ENCODE measurements around the gene ABCD4.
"Not testable (repeated sequence)": the region's sequence is repeated elsewhere in the genome, so short reads cannot be mapped to it uniquely, and the experiment has no call there.

Gene ABCD4

GRCh38 chr14:74302634-74303569 is at the start of gene ABCD4:
TSS of gene ABCD4 (minus strand) at chr14:74302934. CDS start at chr14:74302912, 22 bp downstream.
- peak; percentile 97 for DNase-seq

GRCh38 chr14:74350928-74351323 is 48.2 kb upstream of the ABCD4 start:
- DNase-seq, result no peak

GRCh38 chr14:74350211-74350927 is 47.6 kb upstream of the ABCD4 start:
- DNase-seq, result peak; percentile 12

- no peak for DNase-seq
These were observed 47.0 kb upstream of the ABCD4 start for GRCh38 chr14:74349757-74350156.

DNA sequence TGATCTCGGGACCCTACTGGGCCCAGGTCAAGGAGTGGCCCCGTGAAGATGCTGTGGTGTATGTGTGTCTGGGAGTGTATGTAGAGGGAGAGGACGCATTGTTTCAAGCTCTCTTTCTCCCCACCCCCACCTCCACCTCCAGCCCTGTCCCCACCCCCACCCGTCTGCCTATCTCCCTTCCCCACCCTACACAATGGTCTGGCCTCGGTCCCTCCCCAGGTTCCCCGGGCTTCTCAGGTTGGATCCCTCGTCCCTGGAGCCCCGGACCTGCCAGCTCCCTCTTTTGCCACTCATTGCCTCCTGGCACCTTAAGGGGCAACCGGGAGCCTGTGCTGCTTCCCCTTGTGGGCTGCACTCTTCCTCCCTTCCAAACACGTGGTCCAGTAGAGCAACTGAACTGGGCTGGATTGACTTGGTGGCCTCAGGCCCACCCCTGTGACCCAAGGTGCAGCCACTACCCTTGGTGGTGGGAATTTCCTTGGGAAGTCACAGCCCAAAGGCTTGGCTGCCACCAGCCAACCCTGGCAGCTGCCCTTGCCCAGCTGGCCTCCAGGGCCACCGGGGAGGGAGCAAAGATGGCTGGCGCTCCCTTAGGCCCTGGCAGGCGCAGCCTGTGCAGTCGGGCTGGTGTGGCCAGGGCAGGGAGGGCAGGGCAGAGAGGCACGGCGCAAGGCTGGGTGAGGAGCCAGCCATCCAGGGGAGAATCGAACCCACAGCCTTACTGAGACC is 46.2 kb upstream of the ABCD4 start:
- DNase-seq, result no peak

GRCh38 chr14:74348241-74348734 is 45.6 kb upstream of the ABCD4 start, which contains the start of gene VRTN:
TSS of gene VRTN (plus strand) at chr14:74348471. CDS start at chr14:74356784, 8,313 bp downstream.
- no peak for DNase-seq

- no peak for DNase-seq
These were observed 45.0 kb upstream of the ABCD4 start for GRCh38 chr14:74347795-74348100.

GRCh38 chr14:74347097-74347794 is 44.5 kb upstream of the ABCD4 start:
- DNase-seq, result no peak

- DNase-seq, result peak; percentile 8
These were observed 43.6 kb upstream of the ABCD4 start for GRCh38 chr14:74346341-74346740.

- DNase-seq, result no peak
These were observed 31.2 kb upstream of the ABCD4 start for GRCh38 chr14:74333909-74334308.

- DNase-seq, result not testable (repeated sequence)
These were observed 27.3 kb upstream of the ABCD4 start for GRCh38 chr14:74329950-74330552.

DNA sequence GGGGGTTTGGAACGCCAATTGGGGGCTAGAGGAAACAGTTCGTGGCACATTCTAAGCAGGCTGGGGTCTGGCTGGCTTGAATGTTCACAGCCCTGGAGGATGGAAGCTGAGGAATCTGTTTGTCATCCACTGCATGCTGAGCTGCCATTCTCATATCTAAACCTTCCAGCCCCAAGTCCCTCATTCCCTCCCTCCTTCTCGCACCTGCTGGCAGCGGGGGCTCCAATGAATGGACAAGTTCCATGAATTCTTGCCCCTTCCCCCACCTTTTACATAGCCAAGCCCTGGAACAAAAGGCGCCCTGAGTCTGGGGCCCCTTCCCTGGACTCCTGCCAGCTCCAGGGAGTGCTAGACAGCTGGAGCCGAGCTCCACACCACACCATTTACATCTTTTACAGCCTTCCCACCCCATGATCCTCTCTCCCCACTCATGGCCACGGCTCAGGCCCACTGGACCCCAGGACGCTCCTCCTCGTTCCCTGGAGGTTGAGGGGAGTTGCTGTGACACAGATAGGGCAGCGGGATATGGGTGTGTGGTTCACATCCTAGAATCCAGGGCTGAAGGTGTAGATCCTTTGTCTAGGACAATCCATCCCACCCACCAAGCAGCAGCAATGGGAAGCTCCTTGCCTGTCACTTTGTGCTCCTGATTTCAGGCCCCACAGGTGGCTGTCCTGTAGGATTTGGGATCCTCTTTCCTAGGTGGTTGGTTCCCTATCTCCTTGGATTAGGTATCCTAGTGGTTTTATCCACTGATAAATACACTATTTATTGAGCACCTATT is 23.8 kb upstream of the ABCD4 start:
- peak; percentile 77 for DNase-seq

DNA sequence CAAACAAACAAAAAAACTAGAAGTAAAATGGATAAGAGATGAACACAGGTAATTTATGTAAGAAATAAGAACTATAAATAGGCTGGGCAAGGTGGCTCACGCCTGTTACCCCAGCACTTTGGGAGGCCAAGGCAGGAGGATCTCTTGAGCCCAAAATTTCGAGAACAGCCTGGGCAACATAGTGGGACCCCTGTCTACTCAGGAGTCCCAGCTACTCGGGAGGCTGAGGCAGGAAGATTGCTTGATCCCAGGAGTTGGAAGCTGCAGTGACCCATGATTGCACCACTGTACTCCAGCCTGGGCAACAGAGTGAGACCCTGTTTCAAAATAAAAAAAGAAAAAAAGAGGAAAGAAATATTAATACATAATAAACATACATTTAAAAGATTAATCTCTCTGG is 22.7 kb upstream of the ABCD4 start:
- no peak for DNase-seq

DNA sequence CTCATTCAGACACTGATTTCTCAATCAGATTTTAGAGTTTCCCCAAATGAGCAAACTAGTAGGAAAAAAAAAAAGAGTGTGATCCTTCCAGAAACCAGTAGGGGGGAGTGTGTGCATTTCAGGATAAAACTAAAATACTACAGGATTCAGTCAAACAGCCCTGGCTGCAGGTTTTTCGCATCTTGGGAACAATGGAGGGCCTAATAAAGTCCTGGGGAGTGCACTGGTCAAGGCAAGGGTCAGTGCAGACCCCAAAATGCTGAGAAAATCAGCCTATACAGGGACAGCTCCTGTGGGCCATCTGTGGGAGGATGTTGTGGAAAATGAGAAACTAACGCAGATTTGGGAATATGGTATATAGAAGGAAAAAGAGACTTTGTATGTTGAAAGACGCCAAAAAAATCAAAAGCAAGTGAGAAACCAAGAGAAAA is 22.2 kb upstream of the ABCD4 start:
- peak; percentile 69 for DNase-seq

- no peak for DNase-seq
These were observed 11.8 kb upstream of the ABCD4 start for GRCh38 chr14:74314576-74314975.

GRCh38 chr14:74313601-74314000 is 10.9 kb upstream of the ABCD4 start:
- DNase-seq, result no peak

GRCh38 chr14:74312161-74312560 is 9.4 kb upstream of the ABCD4 start:
- no peak for DNase-seq

DNA sequence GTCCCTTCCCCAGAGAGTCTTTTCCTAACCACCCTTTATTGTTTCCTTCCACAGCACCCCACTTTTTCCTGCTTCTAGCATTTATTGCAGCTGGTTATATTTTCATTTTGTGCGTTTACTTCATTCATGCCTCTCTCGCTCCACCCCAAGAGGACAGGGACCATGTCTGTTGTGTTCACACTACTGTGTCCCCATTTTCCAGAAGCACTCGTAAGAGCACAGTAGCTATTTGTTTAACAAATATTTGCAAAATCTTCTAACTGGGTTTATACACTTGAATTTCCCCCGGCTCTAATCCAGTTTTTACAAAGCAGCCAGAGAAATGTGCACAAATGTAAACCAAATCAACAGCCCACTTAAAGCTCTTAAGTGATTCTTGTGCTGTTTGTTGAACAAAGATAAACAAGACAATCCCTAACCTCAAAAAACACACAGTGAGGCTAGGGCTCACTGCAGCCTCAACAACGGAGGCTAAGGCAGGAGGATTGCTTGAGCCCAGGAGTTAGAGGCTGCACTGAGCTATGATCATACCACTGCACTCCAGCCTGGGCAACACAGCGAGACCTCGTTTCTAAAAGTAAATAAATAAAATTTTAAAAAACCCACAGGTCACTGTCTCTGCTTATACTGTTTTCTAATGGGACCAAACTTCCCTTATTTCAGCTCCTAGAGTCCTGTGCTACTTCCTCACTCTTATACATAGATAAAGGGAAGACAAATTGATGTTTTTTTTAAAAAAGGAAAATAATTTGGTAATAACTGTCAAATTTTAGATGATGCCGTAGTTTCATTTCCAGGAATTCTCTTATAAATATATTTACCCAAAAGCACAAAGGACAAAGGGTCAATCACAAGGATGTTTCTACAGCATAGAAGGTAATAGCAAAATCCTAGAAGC is 6.6 kb upstream of the ABCD4 start:
- DNase-seq, result no peak

DNA sequence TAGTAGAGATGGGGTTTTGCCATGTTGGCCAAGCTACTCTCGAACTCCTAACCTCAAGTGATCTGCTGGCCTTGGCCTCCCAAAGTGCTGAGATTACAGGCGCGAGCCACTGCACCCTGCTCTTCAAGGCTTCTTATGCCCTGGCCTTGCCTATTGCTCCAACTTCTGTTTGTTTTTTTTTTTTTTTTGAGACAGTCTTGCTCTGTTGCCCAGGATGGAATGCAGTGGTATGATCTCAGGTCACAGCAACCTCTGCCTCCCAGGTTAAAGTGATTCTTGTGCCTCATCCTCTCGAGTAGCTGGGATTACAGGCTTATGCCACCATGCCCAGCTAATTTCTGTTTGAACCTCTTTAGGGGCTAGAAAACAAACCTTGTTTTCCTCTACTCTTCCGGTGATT is 6.0 kb upstream of the ABCD4 start:
- DNase-seq, result no peak

- DNase-seq, result peak; percentile 58
These were observed 544 bp downstream of the ABCD4 start for GRCh38 chr14:74302152-74302628.
